ENCODE data around the gene TFPI. TPM values are rescaled to one million over a fixed set of nuclear protein-coding genes. Genes with fewer than 3 reads are reported as not detected.

TFPI gene
- total and polyA plus RNA-seq, 2 experiments from 2014 or later, result 79.9 to 122 TPM

DNA sequence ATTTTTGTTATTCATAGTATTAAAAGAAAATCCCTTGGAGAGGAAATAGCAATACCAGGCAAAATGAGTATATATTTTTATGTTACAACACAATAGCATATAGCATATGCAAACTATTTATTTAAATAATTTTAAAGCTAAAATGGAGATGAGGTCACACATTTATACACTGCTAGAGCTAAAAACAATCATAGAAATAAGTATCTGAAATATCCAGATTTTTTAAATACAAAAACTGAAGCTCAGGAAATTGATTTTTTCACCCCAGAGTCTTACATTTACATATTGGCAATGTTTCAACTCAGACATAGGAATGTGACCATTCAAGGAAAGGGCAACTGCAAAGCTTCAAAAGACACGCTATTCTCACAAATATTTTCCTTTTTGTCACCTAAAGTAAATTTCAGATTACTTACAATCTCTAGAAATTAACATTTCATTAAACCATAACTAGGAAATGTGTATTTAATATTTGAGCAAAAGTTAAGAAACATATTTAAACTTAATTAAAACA lies 8.9 kb downstream of the TFPI start:
- Histone ChIP-seq H4K20me1 (ENCODE audit: insufficient read depth, poor library complexity, severe bottlenecking) (no peaks in the 10 kb centered on the region), H3K9me3 (ENCODE audit: low read depth) (no peaks in the 10 kb centered on the region), H3K4me1 (ENCODE audit: insufficient read depth) (peaks cover 37% of the 10 kb centered on the region), H3K4me3 (no peak overlapping the region), H3K36me3 (replicated peaks; ENCODE audit: insufficient read depth, low read depth) (no peaks in the 10 kb centered on the region), H3K79me2 (peaks cover 37% of the 10 kb centered on the region), H3K4me2 (peak overlapping the region; percentile 3), H3K27me3 (no peaks in the 10 kb centered on the region), H2AFZ (no peak overlapping the region), H3K27ac (peak overlapping the region; percentile 55), H3K9me2 (replicated peaks; ENCODE audit: insufficient read depth) (no peaks in the 10 kb centered on the region)
- DNase-seq (ENCODE audit: low spot score), result no peak
- 68% methylated on average over 1 of the region's 1 CpG for WGBS (ENCODE audit: low lambda C conversion rate, missing lambda C conversion rate)
- TF ChIP-seq EZH2phosphoT487 (IDR thresholded peaks at IDR 0.05; ENCODE audit: low read depth, severe bottlenecking, unreplicated experiment) (no peak), EZH2 (IDR thresholded peaks at IDR 0.05; ENCODE audit: borderline replicate concordance) (no peak)

GRCh38 chr2:187544371-187545080 lies 9.7 kb downstream of the TFPI start:
- Histone ChIP-seq H3K4me3 (no peak overlapping the region), H3K9me3 (ENCODE audit: low read depth) (no peaks in the 10 kb centered on the region), H3K79me2 (peaks cover 37% of the 10 kb centered on the region), H3K27me3 (no peaks in the 10 kb centered on the region), H3K4me2 (peak overlapping the region; percentile 3), H2AFZ (no peak overlapping the region), H4K20me1 (ENCODE audit: insufficient read depth, poor library complexity, severe bottlenecking) (no peaks in the 10 kb centered on the region), H3K36me3 (replicated peaks; ENCODE audit: insufficient read depth, low read depth) (no peaks in the 10 kb centered on the region), H3K4me1 (ENCODE audit: insufficient read depth) (peaks cover 36% of the 10 kb centered on the region), H3K9me2 (replicated peaks; ENCODE audit: insufficient read depth) (no peaks in the 10 kb centered on the region), H3K27ac (peak overlapping the region; percentile 55)
- 85% methylated on average over 16 of the region's 16 CpGs for WGBS (ENCODE audit: low lambda C conversion rate, missing lambda C conversion rate)
- TF ChIP-seq EZH2phosphoT487 (IDR thresholded peaks at IDR 0.05; ENCODE audit: low read depth, severe bottlenecking, unreplicated experiment) (no peak), EZH2 (IDR thresholded peaks at IDR 0.05; ENCODE audit: borderline replicate concordance) (no peak)
- TF ChIP-seq, protein P1, sequence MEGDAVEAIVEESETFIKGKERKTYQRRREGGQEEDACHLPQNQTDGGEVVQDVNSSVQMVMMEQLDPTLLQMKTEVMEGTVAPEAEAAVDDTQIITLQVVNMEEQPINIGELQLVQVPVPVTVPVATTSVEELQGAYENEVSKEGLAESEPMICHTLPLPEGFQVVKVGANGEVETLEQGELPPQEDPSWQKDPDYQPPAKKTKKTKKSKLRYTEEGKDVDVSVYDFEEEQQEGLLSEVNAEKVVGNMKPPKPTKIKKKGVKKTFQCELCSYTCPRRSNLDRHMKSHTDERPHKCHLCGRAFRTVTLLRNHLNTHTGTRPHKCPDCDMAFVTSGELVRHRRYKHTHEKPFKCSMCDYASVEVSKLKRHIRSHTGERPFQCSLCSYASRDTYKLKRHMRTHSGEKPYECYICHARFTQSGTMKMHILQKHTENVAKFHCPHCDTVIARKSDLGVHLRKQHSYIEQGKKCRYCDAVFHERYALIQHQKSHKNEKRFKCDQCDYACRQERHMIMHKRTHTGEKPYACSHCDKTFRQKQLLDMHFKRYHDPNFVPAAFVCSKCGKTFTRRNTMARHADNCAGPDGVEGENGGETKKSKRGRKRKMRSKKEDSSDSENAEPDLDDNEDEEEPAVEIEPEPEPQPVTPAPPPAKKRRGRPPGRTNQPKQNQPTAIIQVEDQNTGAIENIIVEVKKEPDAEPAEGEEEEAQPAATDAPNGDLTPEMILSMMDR (IDR thresholded peaks at IDR 0.05; ENCODE audit: poor library complexity), result no peak
- no peak for DNase-seq (ENCODE audit: low spot score)

- Histone ChIP-seq H3K4me2 (no peak overlapping the region), H3K4me3 (no peak overlapping the region), H2AFZ (no peak overlapping the region), H3K36me3 (replicated peaks; ENCODE audit: insufficient read depth, low read depth) (no peaks in the 10 kb centered on the region), H3K27me3 (no peaks in the 10 kb centered on the region), H3K4me1 (ENCODE audit: insufficient read depth) (peaks cover 25% of the 10 kb centered on the region), H3K9me2 (replicated peaks; ENCODE audit: insufficient read depth) (no peaks in the 10 kb centered on the region), H3K79me2 (peaks cover 38% of the 10 kb centered on the region), H4K20me1 (ENCODE audit: insufficient read depth, poor library complexity, severe bottlenecking) (no peaks in the 10 kb centered on the region), H3K27ac (peak overlapping the region; percentile 6), H3K9me3 (ENCODE audit: low read depth) (no peaks in the 10 kb centered on the region)
- no peak for DNase-seq (ENCODE audit: low spot score)
- TF ChIP-seq EZH2 (IDR thresholded peaks at IDR 0.05; ENCODE audit: borderline replicate concordance), result no peak
- TF ChIP-seq, protein P1 (IDR thresholded peaks at IDR 0.05; ENCODE audit: poor library complexity), result no peak
- TF ChIP-seq EZH2phosphoT487 (IDR thresholded peaks at IDR 0.05; ENCODE audit: low read depth, severe bottlenecking, unreplicated experiment), result no peak
Measured at GRCh38 chr2:187543488-187543887, 10.7 kb downstream of the TFPI start.

DNA sequence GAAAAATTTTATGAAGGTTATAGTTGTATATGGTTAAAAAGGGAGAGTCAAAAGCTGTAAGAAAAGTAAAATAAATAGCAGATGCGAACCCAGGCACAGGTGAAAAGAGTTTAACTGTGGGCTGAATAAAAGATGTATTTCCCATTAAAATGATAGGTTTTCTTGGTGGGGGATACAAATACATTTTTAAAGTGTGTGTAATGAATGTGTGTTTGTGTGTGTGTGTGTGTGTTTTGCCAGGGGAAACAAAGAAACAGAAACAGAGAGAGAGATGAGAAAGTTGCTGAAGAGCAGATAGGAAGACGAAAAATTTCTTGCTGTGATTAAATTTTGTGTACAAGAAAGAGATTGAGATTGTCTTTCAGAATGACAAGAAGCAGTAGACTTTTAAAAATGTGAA lies 12.1 kb downstream of the TFPI start:
- Histone ChIP-seq H3K4me2 (peak overlapping the region; percentile 57), H3K36me3 (replicated peaks; ENCODE audit: insufficient read depth, low read depth) (no peaks in the 10 kb centered on the region), H4K20me1 (ENCODE audit: insufficient read depth, poor library complexity, severe bottlenecking) (no peaks in the 10 kb centered on the region), H2AFZ (no peak overlapping the region), H3K4me3 (no peak overlapping the region), H3K4me1 (ENCODE audit: insufficient read depth) (peaks cover 21% of the 10 kb centered on the region), H3K9me3 (ENCODE audit: low read depth) (no peaks in the 10 kb centered on the region), H3K9me2 (replicated peaks; ENCODE audit: insufficient read depth) (no peaks in the 10 kb centered on the region), H3K79me2 (peaks cover 43% of the 10 kb centered on the region), H3K27ac (peak overlapping the region; percentile 83), H3K27me3 (no peaks in the 10 kb centered on the region)
- DNase-seq (ENCODE audit: low spot score), result no peak
- TF ChIP-seq, protein P1 (IDR thresholded peaks at IDR 0.05; ENCODE audit: poor library complexity), result no peak
- TF ChIP-seq EZH2phosphoT487 (IDR thresholded peaks at IDR 0.05; ENCODE audit: low read depth, severe bottlenecking, unreplicated experiment), result no peak
- no peak for TF ChIP-seq EZH2 (IDR thresholded peaks at IDR 0.05; ENCODE audit: borderline replicate concordance)
- WGBS (ENCODE audit: low lambda C conversion rate, missing lambda C conversion rate), result 83% methylated on average over 2 of the region's 2 CpGs

Data from hepatocyte (in vitro differentiated cells).